ENCODE measurements around the gene SLC44A3. TPM values are rescaled to one million over a fixed set of nuclear protein-coding genes. Genes with fewer than 3 reads are reported as not detected.

The SLC44A3 gene
- total and polyA plus RNA-seq, 2 of the 8 experiments (the other 6 are each of a cell fraction or from before 2014, with no cell fraction given): 4.2 to 5.0 TPM

GRCh38 chr1:94856868-94857267 is 36.7 kb downstream of the SLC44A3 start (continued):
- TF ChIP-seq RNF2 (IDR thresholded peaks at IDR 0.05; ENCODE audit: borderline replicate concordance, low read depth, low read length, missing control alignments, poor library complexity, severe bottlenecking): no peak
- no peak for TF ChIP-seq GTF2F1 (IDR thresholded peaks at IDR 0.05; ENCODE audit: borderline replicate concordance, low read depth, low read length)
- TF ChIP-seq CTCF (IDR thresholded peaks at IDR 0.05; ENCODE audit: control extremely low read depth in 1 of 3, insufficient read depth in 1 of 3, low read depth in 1 of 3, low read length in 3 of 3): no peak
- no peak for TF ChIP-seq RFX5 (IDR thresholded peaks at IDR 0.05; ENCODE audit: borderline replicate concordance, low read depth, low read length)
- no peak for TF ChIP-seq NRF1 (IDR thresholded peaks at IDR 0.05; ENCODE audit: low read depth, low read length)
- TF ChIP-seq SAP30 (IDR thresholded peaks at IDR 0.05; ENCODE audit: insufficient read depth, insufficient replicate concordance, low read length): no peak

Measured in H1 (cell line).